AG09309 (cell line): ENCODE data around the gene EHD4.

Experiments
- DNase-seq: peaks from one replicate; pipeline ENCODE4 v3.0.0-alpha.2; 2010; ENCODE audit warnings: low read depth
- H3K4me3 ChIP-seq: 2 replicates; pipeline ENCODE4 v1.5.1; 2011; ENCODE audit warnings: mild to moderate bottlenecking, low read depth, low read length, moderate library complexity; ENCODE audit not compliant: control insufficient read depth
- TF ChIP-seq, protein P1 (sequence below): IDR thresholded peaks from 2 replicates; pipeline ENCODE4 v1.5.1; 2011; ENCODE audit warnings: mild to moderate bottlenecking, low read depth, low read length, inconsistent platforms; ENCODE audit not compliant: insufficient read depth, control insufficient read depth; ENCODE audit errors: missing control alignments

Gene EHD4

GRCh38 chr15:41869770-41870688 is 102.3 kb downstream of the EHD4 start:
- TF ChIP-seq, protein P1, sequence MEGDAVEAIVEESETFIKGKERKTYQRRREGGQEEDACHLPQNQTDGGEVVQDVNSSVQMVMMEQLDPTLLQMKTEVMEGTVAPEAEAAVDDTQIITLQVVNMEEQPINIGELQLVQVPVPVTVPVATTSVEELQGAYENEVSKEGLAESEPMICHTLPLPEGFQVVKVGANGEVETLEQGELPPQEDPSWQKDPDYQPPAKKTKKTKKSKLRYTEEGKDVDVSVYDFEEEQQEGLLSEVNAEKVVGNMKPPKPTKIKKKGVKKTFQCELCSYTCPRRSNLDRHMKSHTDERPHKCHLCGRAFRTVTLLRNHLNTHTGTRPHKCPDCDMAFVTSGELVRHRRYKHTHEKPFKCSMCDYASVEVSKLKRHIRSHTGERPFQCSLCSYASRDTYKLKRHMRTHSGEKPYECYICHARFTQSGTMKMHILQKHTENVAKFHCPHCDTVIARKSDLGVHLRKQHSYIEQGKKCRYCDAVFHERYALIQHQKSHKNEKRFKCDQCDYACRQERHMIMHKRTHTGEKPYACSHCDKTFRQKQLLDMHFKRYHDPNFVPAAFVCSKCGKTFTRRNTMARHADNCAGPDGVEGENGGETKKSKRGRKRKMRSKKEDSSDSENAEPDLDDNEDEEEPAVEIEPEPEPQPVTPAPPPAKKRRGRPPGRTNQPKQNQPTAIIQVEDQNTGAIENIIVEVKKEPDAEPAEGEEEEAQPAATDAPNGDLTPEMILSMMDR = no peak
- no peak for DNase-seq
- no peak overlapping the region for H3K4me3 ChIP-seq

DNA sequence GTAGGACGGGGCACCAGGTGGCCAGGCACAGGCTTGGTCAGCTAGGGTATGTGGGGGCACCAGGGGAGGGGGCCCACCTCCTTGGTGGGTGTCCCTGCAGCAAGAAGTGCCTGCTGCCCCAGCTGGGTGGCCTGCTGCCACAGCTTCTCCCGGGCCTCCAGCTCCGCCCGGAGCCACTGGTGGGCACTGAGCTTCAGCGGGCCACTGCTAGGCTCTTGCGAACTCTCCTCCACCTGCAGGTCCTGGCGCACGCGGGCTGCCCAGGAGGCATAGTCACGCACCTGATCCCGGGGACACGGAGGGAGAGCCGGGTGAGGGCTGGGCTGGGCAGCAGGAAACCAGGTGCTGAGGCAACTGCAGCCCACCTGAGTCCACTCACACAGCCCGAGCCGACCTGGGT is 104.0 kb downstream of the EHD4 start:
- no peak for DNase-seq
- TF ChIP-seq, protein P1 = no peak
- no peak overlapping the region for H3K4me3 ChIP-seq

DNA sequence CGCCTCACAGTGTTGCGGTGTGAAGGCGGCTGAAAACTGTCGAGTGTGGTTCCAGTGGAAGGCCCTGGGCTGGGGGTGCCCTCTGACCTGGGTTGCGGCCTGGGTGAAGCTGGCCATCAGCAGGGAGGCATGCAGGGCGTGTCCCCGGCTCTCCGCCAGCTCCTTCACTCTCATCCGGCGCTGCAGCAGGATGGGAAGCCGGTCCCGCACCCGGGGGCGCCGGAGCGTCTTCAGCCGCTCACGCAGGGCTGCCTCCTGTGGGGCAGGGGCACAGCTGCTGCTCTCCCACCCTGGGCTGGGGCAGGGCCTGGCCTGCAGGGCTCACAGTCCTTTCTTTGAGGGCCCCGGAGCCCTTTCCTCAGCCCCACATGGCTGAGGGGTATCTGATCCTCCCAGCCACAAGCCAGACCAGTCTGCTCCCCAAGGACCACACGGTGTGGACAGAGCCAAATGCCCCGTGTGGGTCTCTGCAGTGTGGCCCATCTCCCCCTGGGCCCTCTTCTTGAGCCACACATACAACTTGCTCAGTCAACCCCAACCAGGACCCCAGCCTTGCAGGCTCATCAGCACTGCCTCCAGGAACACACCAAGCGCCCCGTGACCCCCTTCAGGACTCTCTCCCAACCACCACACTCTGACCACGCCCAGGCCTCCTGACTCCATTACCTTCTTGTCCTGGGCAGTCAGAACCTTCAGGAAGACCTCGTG is 105.3 kb downstream of the EHD4 start:
- no peak for DNase-seq

DNA sequence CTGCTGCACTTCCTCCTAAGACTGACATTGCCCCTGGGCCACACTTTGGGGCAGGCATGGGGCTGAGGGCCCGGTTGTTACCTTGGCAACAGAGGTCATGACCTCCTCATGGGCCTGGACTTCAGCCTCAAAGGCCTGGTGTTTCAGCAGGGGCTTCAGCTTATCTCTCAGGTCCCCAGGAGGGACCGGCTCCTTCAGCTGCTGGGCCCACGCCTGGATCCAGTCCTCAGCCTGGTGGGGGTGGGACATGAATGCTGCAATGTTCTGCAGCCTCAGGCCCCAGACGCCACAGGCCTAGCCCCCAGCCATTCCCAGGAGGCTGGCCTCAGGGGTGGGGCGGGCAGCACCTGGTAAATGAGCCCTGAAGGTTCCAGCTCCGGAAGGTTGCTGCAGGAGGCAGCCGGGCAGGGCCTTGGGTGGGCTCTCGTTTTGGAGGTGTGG is 106.1 kb downstream of the EHD4 start:
- TF ChIP-seq, protein P1 = no peak
- H3K4me3 ChIP-seq = no peak overlapping the region
- DNase-seq = no peak

More for the DNA sequence above, 105.3 kb downstream of the EHD4 start:
- TF ChIP-seq, protein P1 = no peak
- H3K4me3 ChIP-seq = no peak overlapping the region

DNA sequence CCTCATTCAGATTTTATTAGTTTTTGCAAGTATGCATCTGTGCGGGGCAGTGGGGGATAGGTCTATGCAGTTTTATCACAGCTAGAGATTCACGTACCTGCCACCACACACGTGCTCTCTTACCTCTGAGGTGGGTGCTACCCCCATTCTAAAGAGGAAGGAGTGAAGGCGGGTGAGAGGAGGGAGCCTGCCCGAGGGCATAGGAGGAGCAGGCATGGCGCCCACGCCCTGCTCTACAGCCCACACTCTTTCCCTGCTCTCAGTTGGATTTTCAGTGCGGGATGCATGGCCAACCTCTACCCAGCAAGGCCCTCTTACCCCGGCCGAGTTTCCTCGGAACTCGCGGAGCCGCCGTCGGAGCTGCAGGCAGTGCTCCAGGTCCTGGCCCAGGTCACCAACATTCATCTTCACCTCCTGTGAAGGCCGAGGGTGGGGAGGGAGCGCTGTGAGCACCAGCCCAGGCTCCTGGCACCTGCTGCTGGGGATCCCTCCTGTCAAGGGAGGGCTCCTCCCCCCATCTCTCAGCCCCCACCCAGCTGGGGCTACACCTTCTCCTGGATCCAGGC is 106.8 kb downstream of the EHD4 start:
- DNase-seq = no peak
- TF ChIP-seq, protein P1 = no peak
- H3K4me3 ChIP-seq = no peak overlapping the region

GRCh38 chr15:41862515-41863116 is 109.7 kb downstream of the EHD4 start:
- DNase-seq = no peak
- TF ChIP-seq, protein P1 = no peak
- H3K4me3 ChIP-seq = no peak overlapping the region
